GM19452 (cell line): ENCODE results near the gene LGALS4.
"Not testable (repeated sequence)": the region's sequence is repeated elsewhere in the genome, so short reads cannot be mapped to it uniquely, and the experiment has no call there.

Experiments
- ATAC-seq: cut with Tn5 transposase; IDR thresholded peaks from one replicate; pipeline ENCODE4 v1.9.1; 2021; ENCODE audit not compliant: unreplicated experiment

LGALS4 gene

GRCh38 chr19:38796154-38796553, 16.6 kb downstream of the LGALS4 start:
- ATAC-seq = no peak

GRCh38 chr19:38795549-38795948, 17.2 kb downstream of the LGALS4 start:
- no peak for ATAC-seq

GRCh38 chr19:38793671-38794070, 19.1 kb downstream of the LGALS4 start:
- no peak for ATAC-seq

GRCh38 chr19:38793177-38793576, 19.6 kb downstream of the LGALS4 start:
- ATAC-seq = no peak

GRCh38 chr19:38792250-38793111, 20.3 kb downstream of the LGALS4 start:
- no peak for ATAC-seq

GRCh38 chr19:38791451-38792064, 21.2 kb downstream of the LGALS4 start:
- peak; percentile 63 for ATAC-seq

- not testable (repeated sequence) for ATAC-seq
These were observed 22.0 kb downstream of the LGALS4 start for GRCh38 chr19:38790507-38791403.

- no peak for ATAC-seq
These were observed 24.1 kb downstream of the LGALS4 start, which contains the start of gene LGALS7B for GRCh38 chr19:38788478-38789243. Gene LGALS7B (plus strand): TSS chr19:38789200. CDS start chr19:38789227, 27 bp downstream.

GRCh38 chr19:38786572-38787265, 26.0 kb downstream of the LGALS4 start:
- no peak for ATAC-seq

- not testable (repeated sequence) for ATAC-seq
These were observed 26.7 kb downstream of the LGALS4 start for GRCh38 chr19:38786061-38786460.

- ATAC-seq = no peak
These were observed 27.5 kb downstream of the LGALS4 start for GRCh38 chr19:38785187-38785699.

GRCh38 chr19:38784224-38784623, 28.5 kb downstream of the LGALS4 start:
- ATAC-seq = no peak

GRCh38 chr19:38782212-38782611, 30.5 kb downstream of the LGALS4 start:
- ATAC-seq = not testable (repeated sequence)

GRCh38 chr19:38781058-38781457, 31.7 kb downstream of the LGALS4 start:
- no peak for ATAC-seq

- ATAC-seq = no peak
These were observed 32.3 kb downstream of the LGALS4 start for GRCh38 chr19:38780443-38780842.

- ATAC-seq = no peak
These were observed 34.0 kb downstream of the LGALS4 start for GRCh38 chr19:38778733-38779132.

GRCh38 chr19:38774181-38774950, 38.4 kb downstream of the LGALS4 start:
- no peak for ATAC-seq

- no peak for ATAC-seq
These were observed 39.1 kb downstream of the LGALS4 start, which contains the start of gene LGALS7 for GRCh38 chr19:38773469-38774177. Gene LGALS7 (minus strand): TSS chr19:38773517. CDS start chr19:38773492, 25 bp downstream.
